OCI-LY1 (cell line): ENCODE data around the gene ITM2B.

Experiments
- H2AFZ ChIP-seq: fragments of 200-600 bp; sonication (generic), shearing (Covaris generic); 2 replicates; pipeline ENCODE4 v1.6.0; 2014; ENCODE audit warnings: antibody characterized with exemption, mild to moderate bottlenecking, low read length
- H3F3A ChIP-seq: fragments of 200-600 bp; sonication (generic), shearing (Covaris generic); 2 replicates; pipeline ENCODE4 v1.6.0; 2014; ENCODE audit warnings: mild to moderate bottlenecking, antibody characterized with exemption, low read length, moderate library complexity; ENCODE audit not compliant: insufficient read depth
- H3K27ac ChIP-seq: fragments of 200-600 bp; sonication (generic); 2 replicates; pipeline ENCODE4 v1.5.1; 2014; ENCODE audit warnings: low read length, mixed run types, mild to moderate bottlenecking, low read depth; ENCODE audit not compliant: poor library complexity, severe bottlenecking
- H3K27me3 ChIP-seq: fragments of 200-600 bp; sonication (generic); 2 replicates; pipeline ENCODE4 v1.6.0; 2014; ENCODE audit warnings: antibody characterized with exemption, mild to moderate bottlenecking, low read length, moderate library complexity; ENCODE audit not compliant: insufficient read depth
- H3K36me3 ChIP-seq: fragments of 200-600 bp; sonication (generic); 2 replicates; pipeline ENCODE4 v1.6.1; 2014; ENCODE audit warnings: mild to moderate bottlenecking, antibody characterized with exemption, low read length, moderate library complexity, mixed read lengths; ENCODE audit not compliant: insufficient read depth
- H3K4me1 ChIP-seq: fragments of 200-600 bp; sonication (generic); 2 replicates; pipeline ENCODE4 v1.5.1; 2014; ENCODE audit warnings: mild to moderate bottlenecking, low read length, moderate library complexity; ENCODE audit not compliant: insufficient read depth, severe bottlenecking
- H3K4me2 ChIP-seq: fragments of 200-600 bp; sonication (generic), shearing (Covaris generic); 2 replicates; pipeline ENCODE4 v1.6.1; 2014; ENCODE audit warnings: low read length
- H3K4me3 ChIP-seq: fragments of 200-600 bp; sonication (generic); 2 replicates; pipeline ENCODE4 v1.5.1; 2014; ENCODE audit warnings: low read length, low read depth, mild to moderate bottlenecking, mixed read lengths; ENCODE audit not compliant: poor library complexity, severe bottlenecking
- H3K79me2 ChIP-seq: fragments of 200-600 bp; shearing (Covaris generic); 2 replicates; pipeline ENCODE4 v1.6.1; 2016; ENCODE audit warnings: mixed run types, low read length, mixed read lengths; ENCODE audit not compliant: insufficient read depth
- H3K9ac ChIP-seq: fragments of 200-600 bp; sonication (generic), shearing (Covaris generic); 2 replicates; pipeline ENCODE4 v1.6.1; 2014; ENCODE audit warnings: mild to moderate bottlenecking, low read length, mixed read lengths
- H3K9me2 ChIP-seq: fragments of 200-600 bp; sonication (generic), shearing (Covaris generic); 2 replicates; pipeline ENCODE4 v1.6.1; 2014; ENCODE audit warnings: low read depth, mild to moderate bottlenecking, low read length, mixed read lengths
- H3K9me3 ChIP-seq: fragments of 200-600 bp; shearing (Covaris generic); 2 replicates; pipeline ENCODE4 v1.6.1; 2014; ENCODE audit warnings: low read length, mixed read lengths
- H4K20me1 ChIP-seq: fragments of 200-600 bp; sonication (generic), shearing (Covaris generic); 2 replicates; pipeline ENCODE4 v1.6.0; 2016; ENCODE audit warnings: mild to moderate bottlenecking, low read length; ENCODE audit not compliant: insufficient read depth
- EZH2 ChIP-seq: fragments of 200-600 bp; sonication (generic), shearing (Covaris generic); IDR thresholded peaks from 2 replicates; pipeline ENCODE4 v1.8.0; 2017; ENCODE audit warnings: borderline replicate concordance, mixed run types, mild to moderate bottlenecking, antibody characterized with exemption, low read length, moderate library complexity, mixed read lengths
- TF ChIP-seq, protein P1 (sequence below): fragments of 200-600 bp; sonication (generic), shearing (Covaris generic); IDR thresholded peaks from 2 replicates; pipeline ENCODE4 v1.5.1; 2017; ENCODE audit warnings: mild to moderate bottlenecking, antibody characterized with exemption, low read length, moderate library complexity, mixed read lengths

Gene ITM2B

DNA sequence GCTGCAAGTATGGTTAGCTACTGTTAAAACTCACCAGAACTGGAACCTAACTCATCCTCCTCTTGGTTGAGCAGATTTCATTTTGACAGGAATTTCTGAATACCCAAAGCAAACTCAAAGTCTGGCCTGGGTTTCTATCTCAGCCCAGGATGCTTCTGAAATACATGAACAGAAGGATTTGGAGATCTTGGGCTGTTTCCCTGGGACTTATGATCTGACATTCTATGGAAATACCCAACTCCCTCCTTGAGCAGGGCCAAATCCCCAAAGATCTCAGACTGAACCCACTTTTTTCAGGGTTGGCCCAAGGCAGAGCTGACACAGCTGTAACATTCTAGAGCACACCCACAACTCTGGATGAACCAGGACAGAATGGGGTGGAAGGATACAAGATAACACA, 1.1 kb upstream of the ITM2B start:
- H3K36me3 ChIP-seq = no peaks in the 10 kb centered on the region
- H4K20me1 ChIP-seq = no peaks in the 10 kb centered on the region
- H3K9ac ChIP-seq = no peak overlapping the region
- no peak overlapping the region for H3K4me3 ChIP-seq
- H3K27ac ChIP-seq = no peak overlapping the region
- peaks cover 30% of the 10 kb centered on the region for H3K79me2 ChIP-seq
- H3K27me3 ChIP-seq = no peaks in the 10 kb centered on the region
- TF ChIP-seq, protein P1, sequence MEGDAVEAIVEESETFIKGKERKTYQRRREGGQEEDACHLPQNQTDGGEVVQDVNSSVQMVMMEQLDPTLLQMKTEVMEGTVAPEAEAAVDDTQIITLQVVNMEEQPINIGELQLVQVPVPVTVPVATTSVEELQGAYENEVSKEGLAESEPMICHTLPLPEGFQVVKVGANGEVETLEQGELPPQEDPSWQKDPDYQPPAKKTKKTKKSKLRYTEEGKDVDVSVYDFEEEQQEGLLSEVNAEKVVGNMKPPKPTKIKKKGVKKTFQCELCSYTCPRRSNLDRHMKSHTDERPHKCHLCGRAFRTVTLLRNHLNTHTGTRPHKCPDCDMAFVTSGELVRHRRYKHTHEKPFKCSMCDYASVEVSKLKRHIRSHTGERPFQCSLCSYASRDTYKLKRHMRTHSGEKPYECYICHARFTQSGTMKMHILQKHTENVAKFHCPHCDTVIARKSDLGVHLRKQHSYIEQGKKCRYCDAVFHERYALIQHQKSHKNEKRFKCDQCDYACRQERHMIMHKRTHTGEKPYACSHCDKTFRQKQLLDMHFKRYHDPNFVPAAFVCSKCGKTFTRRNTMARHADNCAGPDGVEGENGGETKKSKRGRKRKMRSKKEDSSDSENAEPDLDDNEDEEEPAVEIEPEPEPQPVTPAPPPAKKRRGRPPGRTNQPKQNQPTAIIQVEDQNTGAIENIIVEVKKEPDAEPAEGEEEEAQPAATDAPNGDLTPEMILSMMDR = no peak
- no peak for TF ChIP-seq EZH2
- peaks cover 38% of the 10 kb centered on the region for H3K4me1 ChIP-seq
- H3F3A ChIP-seq = no peaks in the 10 kb centered on the region
- H3K4me2 ChIP-seq = peak overlapping the region; percentile 99
- H3K9me2 ChIP-seq = no peaks in the 10 kb centered on the region
- H3K9me3 ChIP-seq = no peaks in the 10 kb centered on the region
- H2AFZ ChIP-seq = no peak overlapping the region

DNA sequence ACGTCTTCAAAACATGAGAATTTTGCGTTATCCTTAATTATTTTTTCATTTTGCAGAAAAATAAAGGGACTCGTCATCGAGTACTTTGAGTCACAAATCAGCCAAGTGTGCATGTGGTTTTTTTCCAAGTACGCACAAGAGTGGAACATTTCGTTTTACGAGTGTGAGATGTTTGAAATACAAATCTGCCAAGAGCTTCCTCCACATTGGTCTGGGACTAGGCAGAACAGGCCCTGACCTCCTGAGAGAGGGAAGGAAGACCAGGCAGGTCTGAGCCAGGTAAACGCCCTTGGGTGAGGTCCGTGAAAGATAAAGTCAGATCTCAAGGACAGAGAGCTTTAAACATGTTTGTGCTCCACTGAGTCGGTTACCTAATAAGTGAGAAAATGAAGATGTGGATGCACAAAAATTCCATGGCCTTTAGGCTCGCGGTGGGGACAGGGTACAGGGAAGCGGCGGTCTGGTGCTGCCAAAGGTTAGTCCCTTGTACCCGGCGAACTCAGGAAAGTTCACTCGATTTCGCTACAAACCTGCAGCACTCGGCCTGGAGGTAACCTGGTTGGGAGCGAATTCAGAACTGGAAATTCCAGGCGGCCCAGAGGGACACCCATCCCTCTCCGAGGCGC, 473 bp upstream of the ITM2B start:
- H3F3A ChIP-seq = no peaks in the 10 kb centered on the region
- H3K36me3 ChIP-seq = no peaks in the 10 kb centered on the region
- H2AFZ ChIP-seq = peak overlapping the region; percentile 81; the same call in 1 of the 2 replicates
- H3K27me3 ChIP-seq = no peaks in the 10 kb centered on the region
- TF ChIP-seq EZH2 = no peak
- TF ChIP-seq, protein P1 = no peak
- H3K79me2 ChIP-seq = peaks cover 36% of the 10 kb centered on the region
- peak overlapping the region; percentile 99 for H3K4me2 ChIP-seq
- no peaks in the 10 kb centered on the region for H3K9me2 ChIP-seq
- H3K27ac ChIP-seq = no peak overlapping the region
- H3K4me3 ChIP-seq = peak overlapping the region; percentile 99
- no peaks in the 10 kb centered on the region for H4K20me1 ChIP-seq
- peaks cover 44% of the 10 kb centered on the region for H3K4me1 ChIP-seq
- no peaks in the 10 kb centered on the region for H3K9me3 ChIP-seq
- peak overlapping the region; percentile 65 for H3K9ac ChIP-seq

DNA sequence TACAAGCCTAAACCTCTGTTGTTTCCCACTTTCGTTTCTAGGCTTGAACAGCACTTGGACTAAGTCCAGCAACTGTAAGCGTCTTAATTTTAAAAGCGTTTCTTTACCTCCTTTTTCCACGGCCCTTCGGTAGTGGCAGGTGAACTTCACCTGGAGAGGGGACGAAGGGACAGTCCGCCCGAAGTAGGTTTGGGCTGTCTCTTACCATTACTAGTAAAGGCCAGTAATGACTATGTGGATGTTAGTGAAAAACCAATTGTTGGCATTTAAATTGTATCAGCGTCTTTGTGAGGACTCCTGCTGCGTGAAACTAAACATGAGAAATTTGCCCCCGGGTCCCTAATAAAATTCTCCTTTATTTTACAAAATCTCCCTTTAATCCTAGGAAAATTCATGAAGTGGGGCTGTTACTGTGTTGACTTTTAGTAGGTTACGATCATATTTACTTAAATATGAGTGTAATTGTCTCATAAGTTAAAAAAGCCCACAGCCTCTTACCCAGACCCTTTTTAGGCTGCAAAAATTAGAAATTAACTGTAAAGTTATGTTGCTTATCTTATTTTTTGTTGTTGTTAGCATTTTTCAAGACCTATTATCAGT, 983 bp downstream of the ITM2B start:
- Histone ChIP-seq H3K79me2 (peaks cover 48% of the 10 kb centered on the region), H3K4me3 (peak overlapping the region; percentile 99), H3K9me3 (no peaks in the 10 kb centered on the region), H3F3A (no peaks in the 10 kb centered on the region), H3K27me3 (no peaks in the 10 kb centered on the region), H3K4me2 (peak overlapping the region; percentile 99), H3K36me3 (no peaks in the 10 kb centered on the region; the same call in 1 of the 2 replicates), H3K27ac (peak overlapping the region; percentile 67), H2AFZ (peak overlapping the region; percentile 23; the same call in 1 of the 2 replicates), H3K9ac (peak overlapping the region; percentile 95), H3K9me2 (no peaks in the 10 kb centered on the region), H4K20me1 (no peaks in the 10 kb centered on the region), H3K4me1 (peaks cover 50% of the 10 kb centered on the region)
- TF ChIP-seq, protein P1 = no peak
- TF ChIP-seq EZH2 = no peak
